HEK293 (cell line): ENCODE results near the gene NCBP1.
A peak's percentile ranks its signal among the peaks of the same experiment; 100 is the strongest.

Experiments used
- CTCF ChIA-PET: fragments of 350-600 bp; formaldehyde crosslinking; extraction: SDS; loops from one replicate; lab custom pipeline; 2021; ENCODE audit warnings: antibody characterized with exemption; lab: Yijun Ruan, JAX
- POLR2A ChIA-PET: fragments of 300-600 bp; formaldehyde crosslinking; extraction: SDS; loops from one replicate; lab custom pipeline; 2020; ENCODE audit warnings: antibody characterized with exemption, inconsistent platforms; lab: Yijun Ruan, JAX
- H3K27ac ChIP-seq: fragments of 200-500 bp; sonication (Bioruptor generic); 2 replicates; pipeline ENCODE4 v1.5.1; 2014; ENCODE audit warnings: low read depth, low read length, control low read depth, inconsistent platforms; ENCODE audit errors: extremely low read depth
- H3K36me3 ChIP-seq, 2 experiments: fragments of 200-500 bp in 1 of 2; sonication (Bioruptor generic) in 1 of 2; 1 replicate in 1 of 2; 2 replicates in 1 of 2; pipeline ENCODE4 v1.5.1; 2014 to 2017; ENCODE audit warnings: inconsistent platforms in 2 of 2, low read length in 2 of 2; ENCODE audit not compliant: control insufficient read depth in 2 of 2, insufficient read depth in 1 of 2
- H3K4me1 ChIP-seq: fragments of 200-500 bp; sonication (Bioruptor generic); 2 replicates; pipeline ENCODE4 v1.5.1; 2014; ENCODE audit warnings: mild to moderate bottlenecking, low read length, inconsistent platforms; ENCODE audit not compliant: control insufficient read depth, insufficient read depth
- H3K4me3 ChIP-seq: 2 replicates; pipeline ENCODE4 v1.5.1; 2011; ENCODE audit warnings: low read depth, mild to moderate bottlenecking, control low read depth, low read length, moderate library complexity
- H3K9me3 ChIP-seq: fragments of 200-500 bp; sonication (Bioruptor generic); 2 replicates; pipeline ENCODE4 v1.5.1; 2014; ENCODE audit warnings: low read depth, low read length, inconsistent platforms; ENCODE audit not compliant: control insufficient read depth, insufficient read depth
- BCL11A ChIP-seq: fragments of 450-650 bp; formaldehyde crosslinking; IDR thresholded peaks from 2 replicates; pipeline ENCODE4 v1.5.1; 2016; ENCODE audit warnings: low read depth, missing biosample characterization, missing genetic modification characterization
- ELK4 ChIP-seq: IDR thresholded peaks from 2 replicates; pipeline ENCODE4 v1.6.1; 2011; ENCODE audit warnings: mild to moderate bottlenecking, low read depth, low read length, borderline replicate concordance
- HOXA7 ChIP-seq: sonication (generic); formaldehyde crosslinking; IDR thresholded peaks from 2 replicates; pipeline ENCODE4 v1.8.1; 2022; ENCODE audit warnings: missing genetic modification reagents, borderline replicate concordance
- KLF8 ChIP-seq: fragments of 450-650 bp; formaldehyde crosslinking; IDR thresholded peaks from 2 replicates; pipeline ENCODE4 v1.5.1; 2016; ENCODE audit warnings: missing biosample characterization, missing genetic modification characterization
- OSR2 ChIP-seq: fragments of 450-650 bp; formaldehyde crosslinking; IDR thresholded peaks from 2 replicates; pipeline ENCODE4 v1.5.1; 2016; ENCODE audit warnings: missing biosample characterization, missing genetic modification characterization
- PRDM4 ChIP-seq: fragments of 450-650 bp; formaldehyde crosslinking; IDR thresholded peaks from 2 replicates; pipeline ENCODE4 v1.5.1; 2017; ENCODE audit warnings: missing biosample characterization, missing genetic modification characterization
- SP3 ChIP-seq: fragments of 450-650 bp; formaldehyde crosslinking; IDR thresholded peaks from 2 replicates; pipeline ENCODE4 v1.5.1; 2016; ENCODE audit warnings: missing biosample characterization, missing genetic modification characterization
- ZBTB1 ChIP-seq: fragments of 450-650 bp; formaldehyde crosslinking; IDR thresholded peaks from 2 replicates; pipeline ENCODE4 v1.5.1; 2016; ENCODE audit warnings: missing biosample characterization, missing genetic modification characterization
- ZBTB17 ChIP-seq: fragments of 450-650 bp; formaldehyde crosslinking; IDR thresholded peaks from 2 replicates; pipeline ENCODE4 v1.5.1; 2016; ENCODE audit warnings: missing biosample characterization, missing genetic modification characterization
- ZBTB26 ChIP-seq: fragments of 450-650 bp; formaldehyde crosslinking; optimal IDR thresholded peaks from 2 replicates; pipeline ENCODE3; 2016; ENCODE audit warnings: missing biosample characterization, mild to moderate bottlenecking, missing genetic modification characterization
- ZBTB6 ChIP-seq: fragments of 450-650 bp; formaldehyde crosslinking; IDR thresholded peaks from 2 replicates; pipeline ENCODE4 v1.5.1; 2017; ENCODE audit warnings: missing biosample characterization, missing genetic modification characterization
- ZIC2 ChIP-seq: fragments of 450-650 bp; formaldehyde crosslinking; IDR thresholded peaks from 2 replicates; pipeline ENCODE4 v1.5.1; 2016; ENCODE audit warnings: missing biosample characterization, missing genetic modification characterization
- ZNF112 ChIP-seq: fragments of 450-650 bp; formaldehyde crosslinking; IDR thresholded peaks from 2 replicates; pipeline ENCODE4 v1.5.0; 2017; ENCODE audit warnings: missing biosample characterization, missing genetic modification characterization
- ZNF157 ChIP-seq: fragments of 450-650 bp; formaldehyde crosslinking; IDR thresholded peaks from 2 replicates; pipeline ENCODE4 v1.5.1; 2016; ENCODE audit warnings: missing biosample characterization, missing genetic modification characterization
- ZNF169 ChIP-seq: fragments of 450-650 bp; formaldehyde crosslinking; IDR thresholded peaks from 2 replicates; pipeline ENCODE4 v1.5.1; 2016; ENCODE audit warnings: missing biosample characterization, missing genetic modification characterization
- ZNF2 ChIP-seq: fragments of 450-650 bp; formaldehyde crosslinking; IDR thresholded peaks from 2 replicates; pipeline ENCODE4 v1.5.1; 2016; ENCODE audit warnings: missing biosample characterization, missing genetic modification characterization
- ZNF202 ChIP-seq: fragments of 450-650 bp; formaldehyde crosslinking; IDR thresholded peaks from 2 replicates; pipeline ENCODE4 v1.5.1; 2016; ENCODE audit warnings: missing biosample characterization, missing genetic modification characterization, borderline replicate concordance
- ZNF221 ChIP-seq: fragments of 450-650 bp; formaldehyde crosslinking; IDR thresholded peaks from 2 replicates; pipeline ENCODE4 v1.5.1; 2017; ENCODE audit warnings: missing biosample characterization, missing genetic modification characterization, borderline replicate concordance
- ZNF26 ChIP-seq: fragments of 450-650 bp; formaldehyde crosslinking; IDR thresholded peaks from 2 replicates; pipeline ENCODE4 v1.5.1; 2016; ENCODE audit warnings: missing biosample characterization, missing genetic modification characterization
- ZNF266 ChIP-seq: fragments of 450-650 bp; formaldehyde crosslinking; IDR thresholded peaks from 2 replicates; pipeline ENCODE4 v1.5.1; 2016; ENCODE audit warnings: missing biosample characterization, missing genetic modification characterization, low read depth
- ZNF394 ChIP-seq: fragments of 450-650 bp; formaldehyde crosslinking; IDR thresholded peaks from 2 replicates; pipeline ENCODE4 v1.5.1; 2016; ENCODE audit warnings: missing biosample characterization, missing genetic modification characterization, mild to moderate bottlenecking, moderate library complexity, borderline replicate concordance
- ZNF423 ChIP-seq: fragments of 450-650 bp; formaldehyde crosslinking; IDR thresholded peaks from 2 replicates; pipeline ENCODE4 v1.5.1; 2016; ENCODE audit warnings: missing biosample characterization, missing genetic modification characterization
- ZNF571 ChIP-seq: fragments of 450-650 bp; formaldehyde crosslinking; IDR thresholded peaks from 2 replicates; pipeline ENCODE4 v1.5.0; 2017; ENCODE audit warnings: missing biosample characterization, missing genetic modification characterization
- ZNF629 ChIP-seq: fragments of 450-650 bp; formaldehyde crosslinking; IDR thresholded peaks from 2 replicates; pipeline ENCODE4 v1.5.1; 2017; ENCODE audit warnings: missing biosample characterization, missing genetic modification characterization
- ZNF645 ChIP-seq: fragments of 450-650 bp; formaldehyde crosslinking; IDR thresholded peaks from 2 replicates; pipeline ENCODE4; 2016; ENCODE audit warnings: missing biosample characterization, missing genetic modification characterization
- ZNF664 ChIP-seq: fragments of 450-650 bp; formaldehyde crosslinking; IDR thresholded peaks from 2 replicates; pipeline ENCODE4 v1.5.1; 2016; ENCODE audit warnings: missing biosample characterization, missing genetic modification characterization
- ZNF701 ChIP-seq: fragments of 450-650 bp; formaldehyde crosslinking; IDR thresholded peaks from 2 replicates; pipeline ENCODE4 v1.5.1; 2016; ENCODE audit warnings: missing biosample characterization, missing genetic modification characterization
- ZNF776 ChIP-seq: fragments of 450-650 bp; formaldehyde crosslinking; IDR thresholded peaks from 2 replicates; pipeline ENCODE4 v1.5.0; 2017; ENCODE audit warnings: missing biosample characterization, missing genetic modification characterization, borderline replicate concordance

NCBP1 gene

GRCh38 chr9:97703437-97704344 lies 70.1 kb downstream of the NCBP1 start (continued):
- TF ChIP-seq BCL11A, result no peak

GRCh38 chr9:97704345-97704677 lies 70.7 kb downstream of the NCBP1 start:
- H3K9me3 ChIP-seq, result no peaks in the 10 kb centered on the region
- no peak overlapping the region for H3K4me3 ChIP-seq
- H3K4me1 ChIP-seq, result no peaks in the 10 kb centered on the region; the same call in 1 of the 2 replicates
- CTCF ChIA-PET, result interaction anchor here (0.8 to 4.0 kb wide), 4 partner anchors 189 to 384 kb away, joined by 3 to 43 read pairs (median 8); partner anchors contain the start of gene TRMO
- no peak overlapping the region for H3K27ac ChIP-seq
- no peaks in the 10 kb centered on the region for H3K36me3 ChIP-seq
- POLR2A ChIA-PET, result interaction anchor here (1.8 kb wide), 1 partner anchor 8 kb away, joined by 4 read pairs; no protein-coding TSS in a partner anchor
- TF ChIP-seq HOXA7 (no peak), ZNF394 (0 out of 2 replicates have a peak, but pooled peaks have one; percentile 5), ZNF571 (tag by site-specific recombination) (no peak), ZIC2 (tag by site-specific recombination) (peak; percentile 40; the same call in 1 of the 2 replicates), PRDM4 (tag by site-specific recombination) (no peak), ZNF202 (tag by site-specific recombination) (no peak), OSR2 (tag by site-specific recombination) (no peak), ZNF776 (tag by site-specific recombination) (no peak), SP3 (no peak), KLF8 (tag by site-specific recombination) (0 out of 2 replicates have a peak, but pooled peaks have one; percentile 30), ZNF423 (no peak), ZNF664 (tag by site-specific recombination) (no peak), ZNF26 (tag by site-specific recombination) (no peak), ZNF266 (tag by site-specific recombination) (no peak), ZBTB6 (tag by site-specific recombination) (no peak), ZNF169 (no peak), ZNF2 (tag by site-specific recombination) (0 out of 2 replicates have a peak, but pooled peaks have one; percentile 3), ZBTB17 (no peak), ZNF701 (no peak), ZNF221 (tag by site-specific recombination) (no peak), ZBTB26 (tag by site-specific recombination) (no peak), ZNF645 (no peak), ZNF157 (tag by site-specific recombination) (no peak), ZBTB1 (tag by site-specific recombination) (no peak), ELK4 (no peak), ZNF112 (tag by site-specific recombination) (no peak), ZNF629 (tag by site-specific recombination) (no peak)
